Measurements from ENCODE around the gene SLC19A1.
"Not testable (repeated sequence)": the region's sequence is repeated elsewhere in the genome, so short reads cannot be mapped to it uniquely, and the experiment has no call there.

Gene SLC19A1

GRCh38 chr21:45503226-45503625, 39.0 kb downstream of the SLC19A1 start:
- DNase-seq: not testable (repeated sequence)

- DNase-seq: no peak
Measured at GRCh38 chr21:45502600-45502999, 39.6 kb downstream of the SLC19A1 start.

- no peak for DNase-seq
Measured at GRCh38 chr21:45502006-45502345, 40.3 kb downstream of the SLC19A1 start.

- DNase-seq: not testable (repeated sequence)
Measured at GRCh38 chr21:45501081-45502005, 40.9 kb downstream of the SLC19A1 start.

- DNase-seq: no peak
Measured at GRCh38 chr21:45499970-45500577, 42.2 kb downstream of the SLC19A1 start.

- no peak for DNase-seq
Measured at GRCh38 chr21:45499201-45499750, 43.0 kb downstream of the SLC19A1 start.

GRCh38 chr21:45498646-45499000, 43.6 kb downstream of the SLC19A1 start:
- DNase-seq: no peak

- no peak for DNase-seq
Measured at GRCh38 chr21:45497846-45498645, 44.2 kb downstream of the SLC19A1 start.

GRCh38 chr21:45496968-45497845, 45.0 kb downstream of the SLC19A1 start:
- no peak for DNase-seq

- DNase-seq: no peak
Measured at GRCh38 chr21:45496151-45496967, 45.9 kb downstream of the SLC19A1 start.

GRCh38 chr21:45494851-45495680, 47.2 kb downstream of the SLC19A1 start:
- DNase-seq: no peak

- DNase-seq: no peak
Measured at GRCh38 chr21:45494135-45494850, 47.9 kb downstream of the SLC19A1 start.

- no peak for DNase-seq
Measured at GRCh38 chr21:45493401-45494001, 48.7 kb downstream of the SLC19A1 start.

GRCh38 chr21:45492765-45493164, 49.5 kb downstream of the SLC19A1 start:
- DNase-seq: no peak

GRCh38 chr21:45491623-45492022, 50.6 kb downstream of the SLC19A1 start:
- DNase-seq: no peak

- DNase-seq: no peak
Measured at GRCh38 chr21:45491056-45491455, 51.2 kb downstream of the SLC19A1 start.

- DNase-seq: no peak
Measured at GRCh38 chr21:45490049-45490731, 52.0 kb downstream of the SLC19A1 start.

GRCh38 chr21:45489722-45489982, 52.6 kb downstream of the SLC19A1 start:
- no peak for DNase-seq

Measured in NCI-H748 treated with DMSO at 0.1 percent for 48 hours (cell line).